ENCODE results near the gene AASDH. TPM values are rescaled to one million over a fixed set of nuclear protein-coding genes. Genes with fewer than 3 reads are reported as not detected.
A peak's percentile ranks its signal among the peaks of the same experiment; 100 is the strongest.

AASDH gene
- total RNA-seq = 10 to 100 TPM; 10.5 to 10.7 TPM

DNA sequence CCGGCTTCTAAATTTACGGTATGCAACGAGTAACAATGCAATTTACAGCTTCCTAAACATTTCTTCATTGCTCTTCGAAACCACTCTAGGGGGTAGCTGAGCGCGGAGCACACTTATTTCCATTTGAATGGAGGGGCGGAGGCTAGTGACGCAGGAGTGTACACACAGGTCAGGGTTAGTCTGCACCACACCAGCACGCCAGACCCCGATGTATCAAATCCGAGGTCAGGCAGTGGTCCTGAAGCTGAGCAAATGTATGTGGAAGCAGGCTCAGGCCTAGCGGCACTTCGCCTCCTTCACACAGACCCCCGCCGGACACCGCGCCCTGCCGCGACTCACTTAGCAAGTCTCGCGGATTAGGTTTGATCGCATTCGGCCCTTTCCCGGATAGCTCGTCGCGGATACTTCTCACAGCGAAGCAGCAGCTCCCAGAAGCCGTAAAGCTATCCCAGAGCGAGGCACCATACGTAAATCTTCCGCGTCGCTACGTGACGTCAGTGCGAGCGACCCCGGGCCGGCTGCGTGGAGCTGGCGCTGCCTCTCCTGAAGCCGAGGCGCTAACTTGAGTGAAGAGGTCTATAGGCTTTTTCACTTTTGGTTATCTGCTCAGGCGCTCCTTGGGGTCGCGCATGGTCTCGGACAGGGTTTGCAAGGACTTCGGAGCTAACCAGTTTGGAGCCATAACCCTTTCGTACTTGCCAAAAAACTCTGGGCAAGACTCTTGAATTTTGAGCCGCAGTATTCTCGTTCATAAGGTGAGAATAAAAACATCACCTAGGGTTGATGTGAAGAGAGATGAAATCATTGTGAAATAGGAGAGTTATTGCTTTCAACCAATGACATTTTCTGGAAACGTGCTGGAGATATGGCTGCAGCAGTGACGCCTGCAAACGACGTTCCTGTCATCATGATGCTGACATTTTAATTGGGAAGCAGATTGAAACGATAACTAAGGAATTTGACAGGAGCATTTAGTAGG is at the start of gene AASDH:
AASDH (minus strand) TSS at position 469 of the 979 bp plus-strand sequence. CDS start 3,192 bp downstream, outside the sequence.
- peaks cover 22 to 29% of the 10 kb centered on the region in 2 donors for H3K4me1 Mint-ChIP-seq (ENCODE audit: low read depth in 2 of 2)

GRCh38 chr4:56435140-56435926 is 48.0 kb upstream of the AASDH start, which contains the start of gene PPAT:
TSS of gene PPAT (minus strand) at chr4:56435615. CDS start at chr4:56435477, 138 bp downstream.
- Mint-ChIP-seq H3K27ac (peak within 1 kb of the TSS; percentile 90 to 99), H3K27me3 (no peaks in the 10 kb centered on the region), H3K4me3 (peak within 1 kb of the TSS; percentile 99), H3K9me3 (no peaks in the 10 kb centered on the region), H3K36me3 (peaks cover 17% of the 10 kb centered on the region), H3K4me1 (ENCODE audit: low read depth in 2 of 2) (peaks cover 19 to 33% of the 10 kb centered on the region in 2 donors)
- peak; percentile 91 to 94 for ATAC-seq
- peak; percentile 98 for DNase-seq (ENCODE audit: low spot score)

More for the DNA sequence above, at the start of gene AASDH:
- no peaks in the 10 kb centered on the region for H3K36me3 Mint-ChIP-seq
- peak within 1 kb of the TSS; percentile 98 for H3K4me3 Mint-ChIP-seq
- ATAC-seq (peak; percentile 95), DNase-seq (ENCODE audit: low spot score) (peak; percentile 95)
- H3K27me3 Mint-ChIP-seq = no peaks in the 10 kb centered on the region
- no peaks in the 10 kb centered on the region for H3K9me3 Mint-ChIP-seq
- H3K27ac Mint-ChIP-seq = peak within 1 kb of the TSS; percentile 98 to 99

- Mint-ChIP-seq H3K4me1 (ENCODE audit: low read depth in 2 of 2) (peaks cover 17 to 30% of the 10 kb centered on the region in 2 donors), H3K36me3 (peaks cover 15% of the 10 kb centered on the region)
- peak in 1 of 2 donors; percentile 8 for ATAC-seq
Observed at GRCh38 chr4:56434599-56435139, 47.4 kb upstream of the AASDH start.

GRCh38 chr4:56433280-56433679 is 46.0 kb upstream of the AASDH start:
- Mint-ChIP-seq H3K36me3 (peaks cover 9% of the 10 kb centered on the region), H3K4me1 (ENCODE audit: low read depth in 2 of 2) (peaks cover 14 to 25% of the 10 kb centered on the region in 2 donors), H3K27ac (no peak overlapping the region), H3K4me3 (peak overlapping the region; percentile 99), H3K9me3 (no peaks in the 10 kb centered on the region), H3K27me3 (no peaks in the 10 kb centered on the region)
- ATAC-seq = no peak
- no peak for DNase-seq (ENCODE audit: low spot score)

More at GRCh38 chr4:56434599-56435139, 47.4 kb upstream of the AASDH start:
- H3K9me3 Mint-ChIP-seq = no peaks in the 10 kb centered on the region
- peak overlapping the region; percentile 99 for H3K4me3 Mint-ChIP-seq
- H3K27ac Mint-ChIP-seq = peak overlapping the region; percentile 59 to 99
- H3K27me3 Mint-ChIP-seq = no peaks in the 10 kb centered on the region
- DNase-seq (ENCODE audit: low spot score) = peak; percentile 64

GRCh38 chr4:56430203-56430602 is 42.9 kb upstream of the AASDH start:
- no peak overlapping the region for H3K4me3 Mint-ChIP-seq
- H3K36me3 Mint-ChIP-seq = no peaks in the 10 kb centered on the region
- DNase-seq (ENCODE audit: low spot score) (no peak), ATAC-seq (no peak)
- no peaks in the 10 kb centered on the region for H3K27me3 Mint-ChIP-seq
- no peaks in the 10 kb centered on the region for H3K9me3 Mint-ChIP-seq
- peaks cover 11 to 15% of the 10 kb centered on the region in 2 donors for H3K4me1 Mint-ChIP-seq (ENCODE audit: low read depth in 2 of 2)
- no peak overlapping the region for H3K27ac Mint-ChIP-seq

- Mint-ChIP-seq H3K27ac (no peak overlapping the region), H3K36me3 (no peaks in the 10 kb centered on the region), H3K27me3 (no peaks in the 10 kb centered on the region)
Observed at GRCh38 chr4:56427179-56427578, 39.9 kb upstream of the AASDH start.

GRCh38 chr4:56426273-56426672 is 39.0 kb upstream of the AASDH start:
- H3K4me3 Mint-ChIP-seq = no peak overlapping the region
- H3K36me3 Mint-ChIP-seq = no peaks in the 10 kb centered on the region
- no peaks in the 10 kb centered on the region for H3K27me3 Mint-ChIP-seq
- no peaks in the 10 kb centered on the region for H3K9me3 Mint-ChIP-seq
- no peak overlapping the region for H3K27ac Mint-ChIP-seq
- DNase-seq (ENCODE audit: low spot score) (no peak), ATAC-seq (peak in 1 of 2 donors; percentile 49)
- H3K4me1 Mint-ChIP-seq (ENCODE audit: low read depth in 2 of 2) = peaks cover 7 to 8% of the 10 kb centered on the region in 2 donors

More at GRCh38 chr4:56427179-56427578, 39.9 kb upstream of the AASDH start:
- DNase-seq (ENCODE audit: low spot score) = no peak
- no peak for ATAC-seq
- Mint-ChIP-seq H3K4me3 (no peak overlapping the region), H3K4me1 (ENCODE audit: low read depth in 2 of 2) (peaks cover 7 to 8% of the 10 kb centered on the region in 2 donors), H3K9me3 (no peaks in the 10 kb centered on the region)

DNA sequence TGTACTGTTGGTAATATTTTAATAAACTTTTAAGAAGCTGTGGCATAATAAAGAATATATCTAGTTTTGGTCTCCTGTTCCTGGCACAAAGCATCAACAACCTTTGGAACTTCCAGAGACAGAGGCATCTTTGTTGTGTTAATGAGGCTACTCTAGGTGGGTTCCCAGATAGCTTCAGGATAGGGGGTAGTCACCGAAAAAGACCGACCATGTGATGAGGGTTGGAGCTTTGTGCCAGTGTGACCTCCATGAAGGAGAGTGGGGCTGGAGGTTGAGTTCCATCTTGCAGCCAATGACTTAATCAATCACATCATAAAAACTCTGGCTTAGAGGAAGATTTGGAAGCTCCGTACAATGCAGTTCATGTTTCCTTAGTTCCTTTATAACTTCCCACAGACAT is 38.2 kb upstream of the AASDH start:
- Mint-ChIP-seq H3K27ac (no peak overlapping the region), H3K4me3 (no peak overlapping the region), H3K4me1 (ENCODE audit: low read depth in 2 of 2) (peaks cover 7 to 8% of the 10 kb centered on the region in 2 donors), H3K27me3 (no peaks in the 10 kb centered on the region), H3K9me3 (no peaks in the 10 kb centered on the region), H3K36me3 (no peaks in the 10 kb centered on the region)
- ATAC-seq (no peak), DNase-seq (ENCODE audit: low spot score) (no peak)

- Mint-ChIP-seq H3K27ac (no peak overlapping the region), H3K4me3 (no peak overlapping the region), H3K27me3 (no peaks in the 10 kb centered on the region), H3K4me1 (ENCODE audit: low read depth in 2 of 2) (peaks cover 7 to 8% of the 10 kb centered on the region in 2 donors), H3K9me3 (no peaks in the 10 kb centered on the region), H3K36me3 (no peaks in the 10 kb centered on the region)
- DNase-seq (ENCODE audit: low spot score) = no peak
- no peak for ATAC-seq
Observed at GRCh38 chr4:56424697-56425514, 37.6 kb upstream of the AASDH start.

GRCh38 chr4:56424176-56424575 is 36.9 kb upstream of the AASDH start:
- peaks cover 7 to 8% of the 10 kb centered on the region in 2 donors for H3K4me1 Mint-ChIP-seq (ENCODE audit: low read depth in 2 of 2)
- no peak for ATAC-seq
- H3K9me3 Mint-ChIP-seq = no peaks in the 10 kb centered on the region
- no peak overlapping the region for H3K27ac Mint-ChIP-seq
- H3K27me3 Mint-ChIP-seq = no peaks in the 10 kb centered on the region
- H3K36me3 Mint-ChIP-seq = no peaks in the 10 kb centered on the region
- H3K4me3 Mint-ChIP-seq = no peak overlapping the region
- no peak for DNase-seq (ENCODE audit: low spot score)

GRCh38 chr4:56417396-56417795 is 30.1 kb upstream of the AASDH start:
- no peaks in the 10 kb centered on the region for H3K36me3 Mint-ChIP-seq
- no peak overlapping the region for H3K4me3 Mint-ChIP-seq
- no peak for DNase-seq (ENCODE audit: low spot score)
- H3K4me1 Mint-ChIP-seq (ENCODE audit: low read depth in 2 of 2) = peaks cover 0 to 2% of the 10 kb centered on the region in 2 donors
- no peaks in the 10 kb centered on the region for H3K9me3 Mint-ChIP-seq
- no peak for ATAC-seq
- H3K27ac Mint-ChIP-seq = no peak overlapping the region
- no peaks in the 10 kb centered on the region for H3K27me3 Mint-ChIP-seq

GRCh38 chr4:56416349-56416748 is 29.1 kb upstream of the AASDH start:
- Mint-ChIP-seq H3K27me3 (no peaks in the 10 kb centered on the region), H3K9me3 (no peaks in the 10 kb centered on the region), H3K36me3 (no peaks in the 10 kb centered on the region), H3K4me1 (ENCODE audit: low read depth in 2 of 2) (peaks cover 0 to 6% of the 10 kb centered on the region in 2 donors), H3K27ac (no peak overlapping the region), H3K4me3 (no peak overlapping the region)
- DNase-seq (ENCODE audit: low spot score) (no peak), ATAC-seq (no peak)

Data from natural killer cell treated with Interleukin-12 subunit alpha and Interleukin-12 subunit beta and Interleukin-15 and Interleukin-18, amount 100 ng/mL, for 72 hours (primary cell).